Naive thymus-derived CD8-positive, alpha-beta T cell (primary cell): ENCODE results near the gene CAMK2D. TPM values are rescaled to one million over a fixed set of nuclear protein-coding genes. Genes with fewer than 3 reads are reported as not detected.

Experiments
- ATAC-seq, 2 donors: fragments of 150-1000 bp; cut with Tn5 transposase in 1 of 2; sonication (Bioruptor Pico), chemical (Tn5 transposase) in 1 of 2; 1 replicate in 1 of 2; 2 replicates in 1 of 2; pipeline ENCODE4 v1.10.0; 2021; ENCODE audit warnings: mild to moderate bottlenecking in 2 of 2, moderate library complexity in 2 of 2
- POLR2A ChIA-PET: fragments of 350-600 bp; sonication (Branson Sonifier 250); formaldehyde crosslinking; loops from one replicate; lab custom pipeline; 2021; ENCODE audit warnings: antibody characterized with exemption; lab: Charles Lee
- DNase-seq, 10 donors: peaks; one replicate each; pipeline versions ENCODE4 v3.0.0 to v3.0.0-alpha.2; 2020 to 2022
- H3K27ac Mint-ChIP-seq, 10 donors: one replicate each; pipeline ENCODE4 v1.8.0; 2020 to 2022; ENCODE audit warnings: mild to moderate bottlenecking in 10 of 10, mixed read lengths in 10 of 10, moderate library complexity in 4 of 10, inconsistent platforms in 1 of 10
- H3K27me3 Mint-ChIP-seq, 5 donors: one replicate each; pipeline ENCODE4 v1.8.0; 2021 to 2022; ENCODE audit warnings: mixed read lengths in 5 of 5
- H3K36me3 Mint-ChIP-seq, 3 donors: one replicate each; pipeline ENCODE4 v1.8.0; 2020 to 2022; ENCODE audit warnings: mixed read lengths in 3 of 3, mild to moderate bottlenecking in 2 of 3, inconsistent platforms in 1 of 3
- H3K4me1 Mint-ChIP-seq, 4 donors: one replicate each; pipeline ENCODE4 v1.8.0; 2021 to 2022; ENCODE audit warnings: mixed read lengths in 4 of 4
- H3K4me3 Mint-ChIP-seq, 10 donors: one replicate each; pipeline ENCODE4 v1.8.0; 2020 to 2022; ENCODE audit warnings: mild to moderate bottlenecking in 10 of 10, mixed read lengths in 10 of 10, moderate library complexity in 6 of 10, inconsistent platforms in 1 of 10
- H3K9me3 Mint-ChIP-seq, 9 donors: one replicate each; pipeline ENCODE4 v1.8.0; 2020 to 2022; ENCODE audit warnings: mixed read lengths in 9 of 9, mild to moderate bottlenecking in 3 of 9, inconsistent platforms in 1 of 9, moderate library complexity in 1 of 9
- polyA plus RNA-seq, 3 donors: library from polyadenylated mRNA; unstranded; fragments of 300-500 nt; fragmentation: Illumina TruSeq; gene quantifications; one replicate each; pipeline ENCODE4 v1.2.3, GENCODE V29; 2021
- total RNA-seq, 8 experiments: library from RNA in 2 of 8; stranded (reverse) in 2 of 8; gene quantifications; one replicate each; pipeline ENCODE4 v1.2.3 and lab custom pipeline; 2021 to 2026

CAMK2D gene
- total and polyA plus RNA-seq, 5 experiments from 2014 or later: 10.4 to 40.8 (median 12.0) TPM

DNA sequence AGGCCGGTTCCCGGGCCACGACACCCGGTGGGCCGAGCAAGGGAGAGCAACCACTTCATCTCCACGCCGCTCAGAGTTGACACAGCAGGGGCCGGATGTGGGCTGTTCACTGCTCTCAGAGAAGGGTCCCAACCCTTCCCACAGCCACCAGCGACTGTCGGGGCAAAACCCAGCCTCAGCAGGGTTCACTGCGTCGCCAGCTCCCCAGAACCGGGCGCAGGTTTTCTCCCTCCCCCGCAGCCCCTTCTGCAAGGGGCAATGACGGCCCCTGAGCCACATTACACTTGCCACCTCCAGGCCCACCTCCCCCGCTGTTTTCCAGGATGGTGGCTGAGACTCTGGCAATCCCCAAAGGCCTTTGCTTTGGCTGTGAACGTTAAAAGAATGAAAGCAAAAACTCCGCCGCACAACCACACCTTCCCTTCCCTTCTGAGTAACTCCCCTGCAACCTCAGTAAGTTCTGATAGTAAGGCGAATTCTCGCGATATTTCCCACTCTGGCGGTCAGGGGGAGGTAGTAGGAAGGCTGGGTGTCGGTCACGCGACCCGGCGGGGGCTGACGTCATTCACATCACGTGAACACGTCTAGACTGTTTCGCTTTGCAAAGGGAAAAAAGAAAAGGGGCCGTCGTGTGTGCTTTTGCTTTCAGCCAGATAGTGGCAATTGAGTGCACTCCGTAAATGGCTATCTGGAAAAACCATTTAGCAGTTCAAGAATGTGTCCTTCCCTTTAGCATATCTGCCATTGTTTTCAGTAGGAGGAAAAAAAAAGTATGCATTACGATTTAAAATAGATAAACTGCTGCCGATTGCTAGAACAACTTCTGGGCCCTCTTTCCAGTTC, 869 bp upstream of the CAMK2D start:
- POLR2A ChIA-PET: interaction anchor here (0.7 to 1.8 kb wide), 11 partner anchors 8 to 215 kb away, joined by 3 to 8 read pairs (median 4); no protein-coding TSS in a partner anchor
- Mint-ChIP-seq H3K4me3 (peak overlapping the region; percentile 88 to 99 (median 96)), H3K4me1 (peaks cover 12 to 39% (median 33%) of the 10 kb centered on the region in 4 donors), H3K36me3 (peaks cover 0 to 10% (median 0%) of the 10 kb centered on the region in 3 donors), H3K27ac (peak overlapping the region; percentile 95 to 100 (median 98)), H3K27me3 (peaks cover 0 to 4% (median 0%) of the 10 kb centered on the region in 5 donors), H3K9me3 (no peaks in the 10 kb centered on the region)
- ATAC-seq (peak; percentile 72 to 77), DNase-seq (peak; percentile 88 to 100 (median 98))

DNA sequence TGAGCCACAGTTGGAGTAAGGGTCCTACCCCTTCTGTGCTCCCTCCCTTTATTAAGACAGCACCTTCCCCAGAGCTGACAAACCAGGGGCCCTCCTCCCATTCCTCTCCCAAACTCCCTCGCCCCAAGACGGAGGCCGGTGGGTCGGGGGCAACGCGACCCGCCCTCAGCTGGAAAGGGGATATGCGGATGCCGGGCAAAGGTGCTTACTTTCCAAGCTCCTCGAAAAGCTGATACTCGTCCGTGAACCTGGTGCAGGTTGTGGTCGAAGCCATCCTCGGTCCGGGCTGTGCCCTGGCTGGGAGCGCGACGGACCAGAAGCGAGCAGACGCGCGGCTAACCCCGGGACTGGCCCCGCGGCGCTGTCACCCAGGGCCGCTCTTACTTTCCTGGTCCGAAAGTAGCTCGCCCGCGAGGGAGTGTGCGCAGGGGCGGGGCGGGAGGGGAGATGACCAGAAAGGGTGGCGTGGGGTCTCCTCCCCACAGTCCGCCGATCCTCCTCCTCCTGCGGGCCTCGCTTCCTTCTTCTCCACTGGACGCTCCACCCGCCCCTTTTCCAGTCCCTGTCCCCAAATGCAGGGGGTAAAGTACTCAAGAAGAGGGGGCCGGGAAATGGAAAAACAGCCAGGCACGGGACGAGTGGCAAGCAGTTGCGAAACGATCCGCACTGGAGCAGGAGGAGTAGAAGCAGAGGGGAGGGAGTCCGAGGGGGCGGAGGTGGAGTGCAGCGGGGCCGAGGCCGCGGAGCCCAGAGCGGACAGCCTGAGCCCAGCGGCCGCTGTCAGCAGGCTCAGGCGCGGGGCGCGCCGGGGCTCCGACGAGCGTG, 531 bp downstream of the CAMK2D start:
- Mint-ChIP-seq H3K36me3 (peaks cover 0 to 20% (median 3%) of the 10 kb centered on the region in 3 donors), H3K27me3 (peaks cover 0 to under 1% (median 0%) of the 10 kb centered on the region in 5 donors), H3K4me1 (peaks cover 10 to 51% (median 41%) of the 10 kb centered on the region in 4 donors), H3K27ac (peak overlapping the region; percentile 92 to 99 (median 96)), H3K4me3 (peak overlapping the region; percentile 84 to 99 (median 98)), H3K9me3 (no peaks in the 10 kb centered on the region)
- POLR2A ChIA-PET: interaction anchor here (0.9 to 1.7 kb wide), 6 partner anchors 12 to 214 kb away, joined by 3 to 12 read pairs (median 6); no protein-coding TSS in a partner anchor
- ATAC-seq: peak in 1 of 2 donors; percentile 22
- DNase-seq: peak in 6 of 10 donors; percentile 1 to 66 (median 42)

DNA sequence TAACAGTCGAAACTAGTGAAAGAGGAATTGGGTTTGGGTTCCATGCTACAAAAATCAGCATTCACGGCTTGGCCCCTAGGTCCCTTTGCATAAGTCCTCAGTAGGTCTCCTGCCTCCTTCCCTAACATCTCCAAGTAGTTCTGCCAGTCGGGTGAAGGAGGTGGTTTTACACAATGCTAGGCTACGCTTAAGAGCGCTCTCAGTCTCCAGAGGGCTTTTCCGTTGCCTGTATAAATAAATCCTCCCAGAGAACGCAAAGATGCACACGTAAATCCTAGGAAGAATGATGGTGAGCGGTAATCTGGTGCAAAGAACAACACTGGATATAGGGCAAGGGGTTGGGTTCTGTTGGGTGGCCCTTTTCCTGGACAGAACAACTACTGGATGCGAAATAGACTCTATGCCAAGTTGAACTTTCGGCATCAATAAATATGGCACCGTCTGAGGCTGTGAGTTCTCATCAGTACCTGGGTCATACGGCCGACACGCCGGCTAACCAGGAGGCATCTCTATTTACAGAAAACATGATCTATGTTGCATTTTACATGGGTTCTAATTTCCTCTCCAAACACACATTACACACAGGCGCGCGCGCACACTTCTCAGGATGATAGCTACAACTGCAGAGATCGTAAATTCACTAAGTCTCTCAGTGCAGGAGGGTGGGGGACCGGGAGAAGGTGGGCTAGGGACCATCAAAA, 1.3 kb downstream of the CAMK2D start:
- POLR2A ChIA-PET: interaction anchor here (0.9 to 1.7 kb wide), 6 partner anchors 13 to 213 kb away, joined by 3 to 12 read pairs (median 6); no protein-coding TSS in a partner anchor
- Mint-ChIP-seq H3K27ac (peak overlapping the region; percentile 87 to 99 (median 96)), H3K4me1 (peaks cover 10 to 58% (median 47%) of the 10 kb centered on the region in 4 donors), H3K4me3 (peak overlapping the region; percentile 84 to 99 (median 98)), H3K36me3 (peaks cover 0 to 26% (median 3%) of the 10 kb centered on the region in 3 donors), H3K27me3 (no peaks in the 10 kb centered on the region), H3K9me3 (no peaks in the 10 kb centered on the region)
- ATAC-seq: no peak
- DNase-seq: peak in 7 of 10 donors; percentile 14 to 64 (median 37)

DNA sequence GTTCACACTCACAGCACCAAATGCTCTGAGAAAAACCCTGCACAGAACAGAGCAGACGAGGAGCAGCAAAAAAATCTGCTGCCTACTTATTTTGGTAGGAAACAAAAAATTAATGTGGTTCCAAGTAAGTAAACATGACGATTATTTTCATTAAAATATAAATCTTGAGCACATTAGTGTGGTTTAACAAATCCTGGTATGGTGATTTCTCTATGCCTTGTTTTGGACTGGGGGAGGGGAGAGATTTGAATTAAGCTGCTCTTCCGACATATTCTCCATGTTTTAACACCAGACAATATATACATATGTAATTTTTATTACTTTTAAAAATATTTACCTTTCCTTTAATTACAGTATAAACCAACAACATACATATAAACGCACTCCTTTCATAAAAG, 1.8 kb downstream of the CAMK2D start:
- no peaks in the 10 kb centered on the region for H3K27me3 Mint-ChIP-seq
- peak overlapping the region; percentile 87 to 99 (median 96) for H3K27ac Mint-ChIP-seq
- peaks cover 10 to 63% (median 47%) of the 10 kb centered on the region in 4 donors for H3K4me1 Mint-ChIP-seq
- peaks cover 0 to 29% (median 3%) of the 10 kb centered on the region in 3 donors for H3K36me3 Mint-ChIP-seq
- ATAC-seq (no peak), DNase-seq (no peak)
- POLR2A ChIA-PET: no interaction called here
- no peaks in the 10 kb centered on the region for H3K9me3 Mint-ChIP-seq
- H3K4me3 Mint-ChIP-seq: peak overlapping the region; percentile 84 to 99 (median 98)

DNA sequence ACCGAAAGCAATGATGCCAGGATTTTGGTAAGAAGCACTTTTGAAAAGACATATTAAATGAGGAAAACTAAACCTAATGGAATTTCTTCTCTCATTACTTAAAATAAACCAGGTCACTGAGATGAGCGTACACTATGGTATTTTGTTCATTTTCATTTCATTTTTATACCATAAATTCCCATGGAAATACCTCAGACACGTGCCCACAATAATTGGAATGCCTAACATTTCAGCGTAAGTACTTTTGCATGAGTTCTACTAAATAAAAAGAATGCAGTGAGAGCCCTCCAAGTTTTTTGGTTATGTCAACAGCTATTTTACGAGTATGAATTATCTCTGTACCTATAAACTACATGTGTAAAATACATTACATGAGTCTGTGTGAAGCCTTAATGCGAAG, 3.2 kb downstream of the CAMK2D start:
- peaks cover 10 to 64% (median 48%) of the 10 kb centered on the region in 4 donors for H3K4me1 Mint-ChIP-seq
- no peaks in the 10 kb centered on the region for H3K9me3 Mint-ChIP-seq
- H3K27me3 Mint-ChIP-seq: no peaks in the 10 kb centered on the region
- peak overlapping the region in 4 of 10 donors; percentile 30 to 64 (median 46) for H3K27ac Mint-ChIP-seq
- POLR2A ChIA-PET: no interaction called here
- H3K4me3 Mint-ChIP-seq: peak overlapping the region in 8 of 10 donors; percentile 0 to 98 (median 50)
- DNase-seq (no peak), ATAC-seq (no peak)
- peaks cover 0 to 34% (median 3%) of the 10 kb centered on the region in 3 donors for H3K36me3 Mint-ChIP-seq

DNA sequence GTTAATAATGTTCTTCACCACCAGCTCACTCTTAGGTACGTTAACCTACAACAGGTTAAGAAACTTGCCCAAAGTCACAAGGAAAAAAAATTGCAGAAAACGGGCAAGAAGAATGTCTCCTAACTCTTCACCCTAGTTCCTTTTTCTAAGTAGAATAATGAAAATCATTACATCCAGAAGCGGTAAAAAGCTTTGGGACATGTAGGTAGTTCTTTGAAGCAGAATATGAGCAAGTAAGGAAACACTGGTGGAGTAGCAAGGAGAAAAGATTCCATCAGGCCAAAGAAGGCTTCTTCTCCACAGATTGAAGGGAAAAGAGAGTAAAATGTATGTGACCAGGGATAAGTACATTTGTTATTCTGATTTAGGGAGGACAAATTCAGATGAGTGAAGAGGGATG, 4.1 kb downstream of the CAMK2D start:
- ATAC-seq (no peak), DNase-seq (no peak)
- H3K4me3 Mint-ChIP-seq: peak overlapping the region in 7 of 10 donors; percentile 0 to 98 (median 35)
- no peaks in the 10 kb centered on the region for H3K9me3 Mint-ChIP-seq
- no peaks in the 10 kb centered on the region for H3K27me3 Mint-ChIP-seq
- H3K27ac Mint-ChIP-seq: peak overlapping the region in 3 of 10 donors; percentile 60 to 75 (median 63)
- peaks cover 0 to 37% (median 3%) of the 10 kb centered on the region in 3 donors for H3K36me3 Mint-ChIP-seq
- peaks cover 9 to 61% (median 44%) of the 10 kb centered on the region in 4 donors for H3K4me1 Mint-ChIP-seq
- POLR2A ChIA-PET: no interaction called here

DNA sequence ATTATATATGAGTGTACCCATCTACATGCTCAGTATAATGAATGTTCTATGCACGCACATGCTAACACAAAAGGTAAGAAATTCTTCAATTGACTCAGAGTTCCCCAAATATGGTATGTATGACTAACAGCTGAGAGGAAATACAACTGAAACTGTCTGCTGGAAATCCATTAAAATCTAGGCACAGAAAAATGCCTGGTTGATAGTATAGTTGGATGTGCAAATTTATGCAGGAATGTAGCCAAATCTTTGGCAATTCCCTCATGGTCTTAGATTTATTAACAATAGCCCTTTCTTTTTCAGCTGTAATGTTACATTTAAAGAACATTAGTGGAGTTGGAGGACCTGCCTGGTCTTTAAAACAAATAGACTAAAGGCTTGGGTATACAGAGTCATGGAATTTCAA, 5.5 kb downstream of the CAMK2D start:
- H3K9me3 Mint-ChIP-seq: no peaks in the 10 kb centered on the region
- H3K36me3 Mint-ChIP-seq: peaks cover 0 to 40% (median 6%) of the 10 kb centered on the region in 3 donors
- no peak for DNase-seq
- POLR2A ChIA-PET: no interaction called here
- peak overlapping the region in 2 of 10 donors; percentile 60 to 85 for H3K27ac Mint-ChIP-seq
- ATAC-seq: no peak
- H3K4me1 Mint-ChIP-seq: peaks cover 11 to 61% (median 45%) of the 10 kb centered on the region in 4 donors
- no peaks in the 10 kb centered on the region for H3K27me3 Mint-ChIP-seq
- H3K4me3 Mint-ChIP-seq: peak overlapping the region in 2 of 10 donors; percentile 36 to 40

DNA sequence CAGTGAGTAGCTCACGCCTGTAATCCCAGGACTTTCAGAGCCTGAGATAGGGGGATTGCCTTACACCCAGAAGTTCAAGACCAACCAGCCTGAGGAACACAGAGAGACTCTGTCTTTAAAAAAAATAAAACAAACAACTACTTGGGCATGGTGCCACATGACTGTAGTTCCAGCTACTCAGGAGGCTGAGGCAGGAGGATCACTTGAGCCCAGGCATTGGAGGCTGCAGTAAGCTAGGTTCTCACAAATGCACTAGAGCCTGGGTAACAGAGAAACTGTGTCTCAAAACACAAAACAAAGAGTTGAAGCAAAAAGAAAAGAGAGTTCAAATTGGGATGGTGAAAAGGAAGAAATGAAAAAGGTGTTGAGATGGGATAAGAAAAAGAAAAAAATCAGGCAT, 10.8 kb downstream of the CAMK2D start:
- no peaks in the 10 kb centered on the region for H3K27me3 Mint-ChIP-seq
- peaks cover 4 to 41% (median 18%) of the 10 kb centered on the region in 3 donors for H3K36me3 Mint-ChIP-seq
- H3K27ac Mint-ChIP-seq: peak overlapping the region in 1 of 10 donors; percentile 53
- H3K9me3 Mint-ChIP-seq: no peaks in the 10 kb centered on the region
- no peak overlapping the region for H3K4me3 Mint-ChIP-seq
- ATAC-seq: no peak
- peaks cover 19 to 35% (median 25%) of the 10 kb centered on the region in 4 donors for H3K4me1 Mint-ChIP-seq
- POLR2A ChIA-PET: no interaction called here
- no peak for DNase-seq

DNA sequence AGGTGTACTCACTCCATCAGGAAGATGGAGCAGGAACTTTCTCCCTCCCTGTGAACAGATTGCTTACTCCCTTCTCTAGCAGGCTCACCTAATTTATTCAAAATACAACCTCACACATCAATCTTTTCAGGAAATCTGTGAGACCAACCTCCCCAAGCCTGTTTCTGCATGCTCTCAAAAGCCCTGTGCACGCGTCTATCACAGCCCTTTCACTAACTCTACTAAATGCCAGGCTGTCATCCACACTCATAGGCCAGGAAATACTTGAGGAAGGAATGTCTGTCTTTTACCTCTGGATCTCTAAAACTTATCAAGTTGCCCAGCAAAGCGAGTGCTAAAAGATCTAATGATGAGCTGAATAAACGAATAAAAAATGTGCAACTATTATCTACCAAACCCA, 11.2 kb downstream of the CAMK2D start:
- H3K4me3 Mint-ChIP-seq: no peak overlapping the region
- no peaks in the 10 kb centered on the region for H3K9me3 Mint-ChIP-seq
- ATAC-seq (no peak), DNase-seq (no peak)
- H3K4me1 Mint-ChIP-seq: peaks cover 19 to 31% (median 22%) of the 10 kb centered on the region in 4 donors
- H3K27me3 Mint-ChIP-seq: no peaks in the 10 kb centered on the region
- POLR2A ChIA-PET: no interaction called here
- H3K36me3 Mint-ChIP-seq: peaks cover 4 to 38% (median 18%) of the 10 kb centered on the region in 3 donors
- peak overlapping the region in 2 of 10 donors; percentile 15 to 38 for H3K27ac Mint-ChIP-seq

DNA sequence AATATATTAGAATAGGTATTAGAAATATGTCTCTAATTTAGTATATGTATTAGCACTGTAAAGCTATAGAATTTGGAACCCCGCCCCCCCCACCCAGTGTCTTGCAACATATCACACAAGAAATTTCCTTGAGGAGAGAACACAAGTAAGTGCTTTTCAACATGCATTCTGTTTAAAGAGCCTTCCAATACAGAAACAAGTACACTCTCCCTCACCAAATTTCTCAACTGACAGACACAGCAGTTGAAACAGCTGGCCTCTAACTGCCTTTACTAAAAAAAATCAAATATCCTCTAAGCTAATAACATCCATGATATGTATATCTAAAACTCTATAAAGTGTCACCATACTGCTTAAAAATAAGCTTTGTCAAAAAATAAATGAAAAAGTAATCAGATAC, 12.4 kb downstream of the CAMK2D start:
- Mint-ChIP-seq H3K4me1 (peaks cover 19 to 25% (median 22%) of the 10 kb centered on the region in 4 donors), H3K27me3 (no peaks in the 10 kb centered on the region), H3K27ac (no peak overlapping the region), H3K9me3 (no peaks in the 10 kb centered on the region), H3K36me3 (peaks cover 4 to 32% (median 18%) of the 10 kb centered on the region in 3 donors), H3K4me3 (no peak overlapping the region)
- POLR2A ChIA-PET: no interaction called here
- ATAC-seq: no peak
- no peak for DNase-seq

DNA sequence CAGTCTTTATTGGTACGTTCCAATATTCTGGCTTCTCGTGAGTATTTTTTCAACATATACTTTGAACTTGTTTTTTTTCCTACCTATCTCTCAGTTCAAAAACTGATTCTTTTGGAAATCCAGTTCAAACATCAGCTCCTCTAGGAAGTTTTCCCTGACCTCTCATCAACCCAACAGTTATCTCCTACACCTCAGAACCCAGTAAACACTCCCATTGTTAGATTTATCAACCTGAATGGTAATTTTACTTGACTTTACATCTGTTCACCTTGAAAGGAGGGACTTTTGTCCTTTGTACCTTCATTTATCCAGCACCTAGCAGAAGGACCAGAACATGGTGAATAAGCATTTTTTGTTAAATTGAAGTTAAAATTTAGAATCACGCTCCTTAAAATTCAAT, 13.6 kb downstream of the CAMK2D start:
- Mint-ChIP-seq H3K36me3 (peaks cover 4 to 30% (median 18%) of the 10 kb centered on the region in 3 donors), H3K27ac (peak overlapping the region in 3 of 10 donors; percentile 15 to 63 (median 60)), H3K9me3 (no peaks in the 10 kb centered on the region), H3K27me3 (no peaks in the 10 kb centered on the region), H3K4me3 (no peak overlapping the region), H3K4me1 (peaks cover 18 to 23% (median 20%) of the 10 kb centered on the region in 4 donors)
- ATAC-seq (no peak), DNase-seq (no peak)
- POLR2A ChIA-PET: no interaction called here
